IMR-90 (cell line): Measurements from ENCODE around the gene CPXM2. TPM values are rescaled to one million over a fixed set of nuclear protein-coding genes. Genes with fewer than 3 reads are reported as not detected.

ENCODE experiments used
- ATAC-seq: fragments of 200-7000 bp; cut with Tn5 transposase; 2 replicates; pipeline ENCODE4 v1.9.1; 2020; ENCODE audit warnings: low read depth, mild to moderate bottlenecking, moderate library complexity
- BruUV-seq: library from RNA; stranded (reverse); fragments of 400-500 nt; replicated peaks from 2 replicates; lab custom pipeline; 2021; lab: Mats Ljungman, UMichigan
- CTCF ChIA-PET: fragments of 300-600 bp; formaldehyde crosslinking; extraction: SDS; loops from one replicate; lab custom pipeline; 2021; ENCODE audit warnings: antibody characterized with exemption; lab: Yijun Ruan, JAX
- POLR2A ChIA-PET: fragments of 300-600 bp; sonication (Branson Sonifier 250); formaldehyde crosslinking; loops from one replicate; lab custom pipeline; 2022; ENCODE audit warnings: antibody characterized with exemption; ENCODE audit not compliant: unreplicated experiment; lab: Charles Lee
- DNase-seq: peaks from one replicate; pipeline ENCODE4 v3.0.0; 2013
- H2AFZ ChIP-seq: replicated peaks from 2 replicates; pipeline ENCODE3; 2013; ENCODE audit warnings: low read length, mild to moderate bottlenecking; ENCODE audit not compliant: poor library complexity
- H2AK5ac ChIP-seq: 2 replicates; pipeline ENCODE4 v1.6.1; 2013; ENCODE audit warnings: low read depth, low read length, inconsistent platforms
- H2AK9ac ChIP-seq: replicated peaks from 2 replicates; pipeline ENCODE3; 2013; ENCODE audit warnings: mild to moderate bottlenecking, low read depth, low read length, moderate library complexity; ENCODE audit not compliant: poor library complexity
- H2BK120ac ChIP-seq: 2 replicates; pipeline ENCODE4 v1.6.1; 2013; ENCODE audit warnings: low read depth, low read length, inconsistent platforms
- H2BK15ac ChIP-seq: 3 replicates; pipeline ENCODE4 v1.6.1; 2013; ENCODE audit warnings: low read depth, low read length, inconsistent platforms
- H2BK20ac ChIP-seq: 2 replicates; pipeline ENCODE4 v1.6.1; 2013; ENCODE audit warnings: low read depth, mild to moderate bottlenecking, inconsistent platforms, low read length, moderate library complexity
- H2BK5ac ChIP-seq: 2 replicates; pipeline ENCODE4 v1.6.1; 2013; ENCODE audit warnings: mild to moderate bottlenecking, low read depth, low read length, inconsistent platforms; ENCODE audit not compliant: poor library complexity, severe bottlenecking
- H3K14ac ChIP-seq: replicated peaks from 2 replicates; pipeline ENCODE4 v1.6.1; 2013; ENCODE audit warnings: low read depth, low read length, inconsistent platforms
- H3K18ac ChIP-seq: 2 replicates; pipeline ENCODE4 v1.6.1; 2013; ENCODE audit warnings: low read depth, low read length, control low read depth
- H3K23ac ChIP-seq: 2 replicates; pipeline ENCODE4 v1.6.1; 2013; ENCODE audit warnings: low read depth, low read length, inconsistent platforms
- H3K27ac ChIP-seq: 2 replicates; pipeline ENCODE4 v1.5.1; 2013; ENCODE audit warnings: mild to moderate bottlenecking, control low read depth, low read length; ENCODE audit not compliant: insufficient read depth
- H3K27me3 ChIP-seq: 2 replicates; pipeline ENCODE4 v1.6.1; 2013; ENCODE audit warnings: low read length; ENCODE audit not compliant: control insufficient read depth, insufficient read depth
- H3K36me3 ChIP-seq: 2 replicates; pipeline ENCODE4 v1.6.1; 2013; ENCODE audit warnings: low read length, mixed read lengths; ENCODE audit not compliant: control insufficient read depth, insufficient read depth
- H3K4ac ChIP-seq: 2 replicates; pipeline ENCODE4 v1.6.1; 2013; ENCODE audit warnings: low read depth, low read length, inconsistent platforms
- H3K4me1 ChIP-seq: 2 replicates; pipeline ENCODE4 v1.6.1; 2013; ENCODE audit warnings: low read length, mixed read lengths; ENCODE audit not compliant: control insufficient read depth, insufficient read depth
- H3K4me2 ChIP-seq: 2 replicates; pipeline ENCODE4 v1.6.1; 2013; ENCODE audit warnings: low read depth, mild to moderate bottlenecking, control low read depth, low read length, moderate library complexity
- H3K4me3 ChIP-seq: 2 replicates; pipeline ENCODE4 v1.5.1; 2013; ENCODE audit warnings: low read depth, mild to moderate bottlenecking, control low read depth, low read length, moderate library complexity; ENCODE audit not compliant: insufficient read depth
- H3K56ac ChIP-seq: 2 replicates; pipeline ENCODE4 v1.6.1; 2013; ENCODE audit warnings: low read length, inconsistent platforms; ENCODE audit not compliant: insufficient read depth; ENCODE audit errors: extremely low read depth
- H3K79me1 ChIP-seq, 2 experiments: 2 replicates each; pipeline ENCODE4 v1.6.1; 2013; ENCODE audit warnings: low read length in 2 of 2, inconsistent platforms in 1 of 2, low read depth in 1 of 2
- H3K9ac ChIP-seq: 2 replicates; pipeline ENCODE4 v1.6.1; 2013; ENCODE audit warnings: low read depth, low read length, control low read depth
- H3K9me1 ChIP-seq: 2 replicates; pipeline ENCODE4 v1.6.1; 2013; ENCODE audit warnings: low read length, inconsistent platforms; ENCODE audit not compliant: insufficient read depth
- H3K9me3 ChIP-seq: 2 replicates; pipeline ENCODE4 v1.6.1; 2013; ENCODE audit warnings: low read length; ENCODE audit not compliant: control insufficient read depth, insufficient read depth
- H4K20me1 ChIP-seq: 2 replicates; pipeline ENCODE4 v1.6.1; 2013; ENCODE audit warnings: low read length, inconsistent platforms; ENCODE audit not compliant: insufficient read depth
- H4K5ac ChIP-seq: 2 replicates; pipeline ENCODE4 v1.6.1; 2013; ENCODE audit warnings: mild to moderate bottlenecking, low read depth, low read length, control low read depth
- H4K8ac ChIP-seq, 2 experiments: 2 replicates each; pipeline ENCODE4 v1.6.1; 2013; ENCODE audit warnings: low read depth in 2 of 2, low read length in 2 of 2, control low read depth in 1 of 2, inconsistent platforms in 1 of 2
- H4K91ac ChIP-seq: 2 replicates; pipeline ENCODE4 v1.6.1; 2013; ENCODE audit warnings: low read depth, low read length, inconsistent platforms; ENCODE audit not compliant: insufficient read depth
- POLR2A ChIP-seq: IDR thresholded peaks from 2 replicates; pipeline ENCODE4 v1.6.1; 2012; ENCODE audit warnings: mild to moderate bottlenecking, low read depth, low read length
- RAD21 ChIP-seq: IDR thresholded peaks from 2 replicates; pipeline ENCODE4 v1.6.1; 2012; ENCODE audit warnings: low read length, improper control_type of control experiment
- WGBS, 2 experiments: methylation state at CpG; one replicate each; pipeline versions ENCODE4 v1.1.5 to v1.1.7; 2013; ENCODE audit warnings: missing lambda C conversion rate in 2 of 2; ENCODE audit not compliant: insufficient read length in 1 of 2; ENCODE audit errors: extremely low coverage in 2 of 2; 5-methylcytosine and 5-hydroxymethylcytosine counted together
- dilution Hi-C: fragments of 300-500 bp; cut with HindIII; formaldehyde crosslinking; loops from one replicate; pipeline ENCODE4 v1.14.3; 2018; ENCODE audit warnings: low sequenced_read_pairs; ENCODE audit not compliant: unreplicated experiment
- in situ Hi-C: fragments of 300-500 bp; cut with MboI; formaldehyde crosslinking; loops from 3 replicates; pipeline ENCODE4 v1.14.3; 2019; ENCODE audit warnings: low sequenced_read_pairs, inconsistent platforms, mixed read lengths
- intact Hi-C: fragments of 100-400 bp; cut with micrococcal nuclease; formaldehyde crosslinking; loops from 2 replicates; pipeline ENCODE4 v1.10.0; 2022
- polyA plus RNA-seq, 3 experiments: library from polyadenylated mRNA; depleted of rRNA; stranded (reverse); fragments of >200 nt; gene quantifications; 2 replicates each; pipeline ENCODE4 v1.2.3, GENCODE V29; 2012; ENCODE audit warnings: low replicate concordance in 1 of 3
- total RNA-seq: library from RNA; depleted of rRNA; stranded (reverse); fragments of >200 nt; gene quantifications from 2 replicates; pipeline ENCODE4 v1.2.3, GENCODE V29; 2012
- TF ChIP-seq, protein P1 (sequence below): fragments of 150-350 bp; IDR thresholded peaks from 2 replicates; pipeline ENCODE4 v1.6.1; 2017; ENCODE audit warnings: mild to moderate bottlenecking, antibody characterized with exemption, low read length, low read depth

Gene CPXM2
- total and polyA plus RNA-seq, 2 of the 4 experiments (the other 2 are of a cell fraction): not detected

DNA sequence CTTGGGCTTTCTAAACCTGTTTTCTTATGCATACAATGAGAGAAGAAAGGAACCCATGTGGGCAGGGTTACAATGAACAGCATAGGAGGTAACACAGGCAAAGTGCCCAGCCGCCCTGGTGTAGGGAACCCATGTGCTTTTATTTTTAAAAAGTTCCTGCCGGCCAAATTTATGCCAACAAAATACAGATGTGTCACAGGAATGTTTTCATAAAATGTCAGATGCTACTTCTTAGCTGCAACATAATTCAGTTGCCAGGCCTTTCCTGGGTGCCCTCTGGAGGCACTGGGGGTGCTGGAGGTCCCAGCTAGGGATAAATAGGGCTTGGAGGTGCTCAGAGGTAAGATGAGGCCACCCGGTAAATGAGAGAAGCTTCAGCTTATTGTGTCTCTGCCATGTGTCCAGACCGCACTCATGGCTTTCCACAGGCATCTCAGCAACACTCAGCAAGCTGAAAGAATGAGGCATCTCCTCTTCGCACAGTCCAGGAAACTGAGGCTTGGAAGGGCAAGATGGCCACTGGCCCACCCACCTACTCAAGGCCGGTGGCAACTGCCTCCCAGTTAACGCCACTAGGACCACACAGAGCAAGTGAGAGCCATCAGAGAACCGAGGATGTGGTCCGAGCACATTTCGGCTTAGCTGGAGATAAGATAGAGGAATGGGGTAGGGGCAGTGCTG, 58.3 kb downstream of the CPXM2 start:
- Histone ChIP-seq H2BK5ac (no peak overlapping the region), H3K18ac (no peak overlapping the region), H3K9me1 (no peaks in the 10 kb centered on the region), H3K23ac (no peak overlapping the region), H2BK20ac (no peak overlapping the region), H2AK9ac (no peak overlapping the region), H3K36me3 (no peaks in the 10 kb centered on the region), H3K4me2 (no peak overlapping the region), H4K8ac (no peak overlapping the region), H3K9ac (no peak overlapping the region), H2BK120ac (no peak overlapping the region), H3K14ac (no peak overlapping the region), H3K4me3 (no peak overlapping the region), H4K20me1 (no peaks in the 10 kb centered on the region), H3K4me1 (no peaks in the 10 kb centered on the region), H2AFZ (no peak overlapping the region), H3K4ac (no peak overlapping the region), H3K56ac (no peak overlapping the region), H4K91ac (no peak overlapping the region), H3K27me3 (no peaks in the 10 kb centered on the region), H3K9me3 (peaks cover 29% of the 10 kb centered on the region), H2AK5ac (no peak overlapping the region), H2BK15ac (no peak overlapping the region), H4K5ac (no peak overlapping the region), H3K27ac (no peak overlapping the region), H3K79me1 (no peaks in the 10 kb centered on the region)
- in situ Hi-C loops (no loop called here), dilution Hi-C loops (no loop called here), intact Hi-C loops (no loop called here)
- no TSS peak for BruUV-seq
- ATAC-seq (no peak), DNase-seq (no peak)
- CTCF ChIA-PET: no interaction called here
- POLR2A ChIA-PET: no interaction called here
- no peak for TF ChIP-seq RAD21
- no peak for TF ChIP-seq POLR2A
- TF ChIP-seq, protein P1, sequence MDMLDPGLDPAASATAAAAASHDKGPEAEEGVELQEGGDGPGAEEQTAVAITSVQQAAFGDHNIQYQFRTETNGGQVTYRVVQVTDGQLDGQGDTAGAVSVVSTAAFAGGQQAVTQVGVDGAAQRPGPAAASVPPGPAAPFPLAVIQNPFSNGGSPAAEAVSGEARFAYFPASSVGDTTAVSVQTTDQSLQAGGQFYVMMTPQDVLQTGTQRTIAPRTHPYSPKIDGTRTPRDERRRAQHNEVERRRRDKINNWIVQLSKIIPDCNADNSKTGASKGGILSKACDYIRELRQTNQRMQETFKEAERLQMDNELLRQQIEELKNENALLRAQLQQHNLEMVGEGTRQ: no peak
- 90% methylated on average over 4 of the region's 10 CpGs; no CpG with 5 or more reads in 1 of the 2 experiments for WGBS, 2 experiments
